AG04450 (cell line): ENCODE measurements around the gene TCF20. TPM values are rescaled to one million over a fixed set of nuclear protein-coding genes. Genes with fewer than 3 reads are reported as not detected.

ENCODE experiments used
- CTCF ChIA-PET: fragments of 300-600, 350-600 bp; formaldehyde crosslinking; extraction: SDS; loops from one replicate; lab custom pipeline; 2022; ENCODE audit warnings: antibody characterized with exemption, inconsistent platforms; lab: Charles Lee
- POLR2A ChIA-PET: fragments of 350-600 bp; formaldehyde crosslinking; extraction: SDS; loops from one replicate; lab custom pipeline; 2021; ENCODE audit warnings: antibody characterized with exemption, inconsistent platforms; lab: Yijun Ruan, JAX
- DNase-seq: peaks from one replicate; pipeline ENCODE4 v3.0.0-alpha.2; 2011; ENCODE audit warnings: low read depth, low spot score
- H3K27ac ChIP-seq: one replicate; pipeline ENCODE4 v1.5.1; 2012; ENCODE audit warnings: low read depth, low read length, control low read depth
- H3K27me3 ChIP-seq: one replicate; pipeline ENCODE4 v1.6.0; 2012; ENCODE audit warnings: low read length; ENCODE audit not compliant: control insufficient read depth, insufficient read depth
- H3K4me3 ChIP-seq: 2 replicates; pipeline ENCODE4 v1.5.1; 2011; ENCODE audit warnings: mild to moderate bottlenecking, low read depth, low read length, control low read depth
- H3K9me3 ChIP-seq: 2 replicates; pipeline ENCODE4 v1.5.1; 2012; ENCODE audit warnings: low read length; ENCODE audit not compliant: control insufficient read depth, insufficient read depth
- polyA minus RNA-seq: library from RNA; depleted of rRNA, polyadenylated mRNA; stranded (reverse); fragments of >200 nt; gene quantifications from 2 replicates; pipeline ENCODE4 v1.2.3, GENCODE V29; 2011; rRNA and poly(A)+ RNA removed
- polyA plus RNA-seq: library from polyadenylated mRNA; depleted of rRNA; stranded (reverse); fragments of >200 nt; gene quantifications from 2 replicates; pipeline ENCODE4 v1.2.3, GENCODE V29; 2011; rRNA removed
- TF ChIP-seq, protein P1 (sequence below): IDR thresholded peaks from 2 replicates; pipeline ENCODE4 v1.5.1; 2011; ENCODE audit warnings: low read depth, low read length, control low read depth, inconsistent platforms

TCF20 gene
- polyA plus RNA-seq (14.1 TPM in 2 replicates), polyA minus RNA-seq (45.0 and 45.7 TPM in 2 replicates)

DNA sequence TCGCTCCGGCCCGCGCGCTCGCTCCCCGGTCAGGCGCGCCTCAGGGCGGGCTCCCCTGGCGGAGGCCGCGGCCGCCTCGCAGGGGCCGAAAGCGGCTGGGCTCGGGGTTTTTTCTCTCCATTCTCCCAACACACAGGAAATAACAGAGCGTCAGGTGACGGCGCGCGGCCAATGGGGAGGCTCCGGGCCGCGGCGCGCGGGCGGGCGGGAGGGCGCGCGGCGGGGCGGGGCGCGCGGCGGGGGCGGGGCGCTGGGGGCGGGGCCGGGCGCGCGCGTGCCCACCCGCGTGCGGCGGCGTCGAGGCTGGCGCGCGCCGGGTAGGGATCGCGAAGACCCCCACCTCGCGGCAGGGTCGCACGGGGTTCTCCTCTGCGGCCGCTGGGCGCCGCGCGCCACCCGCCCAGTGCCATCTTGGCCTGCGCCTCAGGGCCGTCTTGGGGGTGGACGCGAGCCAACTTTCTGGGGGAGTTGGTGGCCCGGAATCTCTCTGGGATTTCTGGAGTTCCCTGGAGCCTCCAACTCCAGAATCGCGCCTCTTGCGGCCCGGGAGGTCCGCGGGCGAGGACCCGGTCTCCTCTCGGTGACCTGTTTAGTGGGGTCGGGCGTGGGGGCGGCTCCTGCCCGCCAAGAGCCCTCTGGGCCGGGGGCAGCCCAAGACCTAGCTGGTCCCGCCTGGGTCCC, at the start of gene TCF20:
TCF20 (minus strand) TSS at position 144 of the 681 bp plus-strand sequence. CDS start 55,348 bp downstream, outside the sequence.
- peak within 1 kb of the TSS; percentile 82 for H3K4me3 ChIP-seq
- TF ChIP-seq, protein P1, sequence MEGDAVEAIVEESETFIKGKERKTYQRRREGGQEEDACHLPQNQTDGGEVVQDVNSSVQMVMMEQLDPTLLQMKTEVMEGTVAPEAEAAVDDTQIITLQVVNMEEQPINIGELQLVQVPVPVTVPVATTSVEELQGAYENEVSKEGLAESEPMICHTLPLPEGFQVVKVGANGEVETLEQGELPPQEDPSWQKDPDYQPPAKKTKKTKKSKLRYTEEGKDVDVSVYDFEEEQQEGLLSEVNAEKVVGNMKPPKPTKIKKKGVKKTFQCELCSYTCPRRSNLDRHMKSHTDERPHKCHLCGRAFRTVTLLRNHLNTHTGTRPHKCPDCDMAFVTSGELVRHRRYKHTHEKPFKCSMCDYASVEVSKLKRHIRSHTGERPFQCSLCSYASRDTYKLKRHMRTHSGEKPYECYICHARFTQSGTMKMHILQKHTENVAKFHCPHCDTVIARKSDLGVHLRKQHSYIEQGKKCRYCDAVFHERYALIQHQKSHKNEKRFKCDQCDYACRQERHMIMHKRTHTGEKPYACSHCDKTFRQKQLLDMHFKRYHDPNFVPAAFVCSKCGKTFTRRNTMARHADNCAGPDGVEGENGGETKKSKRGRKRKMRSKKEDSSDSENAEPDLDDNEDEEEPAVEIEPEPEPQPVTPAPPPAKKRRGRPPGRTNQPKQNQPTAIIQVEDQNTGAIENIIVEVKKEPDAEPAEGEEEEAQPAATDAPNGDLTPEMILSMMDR, result no peak
- CTCF ChIA-PET, result no interaction called here
- no peaks in the 10 kb centered on the region for H3K27me3 ChIP-seq
- no peak within 1 kb of the TSS for H3K27ac ChIP-seq
- DNase-seq, result no peak
- H3K9me3 ChIP-seq, result peaks cover 4% of the 10 kb centered on the region; the same call in 1 of the 2 replicates
- POLR2A ChIA-PET, result no interaction called here

DNA sequence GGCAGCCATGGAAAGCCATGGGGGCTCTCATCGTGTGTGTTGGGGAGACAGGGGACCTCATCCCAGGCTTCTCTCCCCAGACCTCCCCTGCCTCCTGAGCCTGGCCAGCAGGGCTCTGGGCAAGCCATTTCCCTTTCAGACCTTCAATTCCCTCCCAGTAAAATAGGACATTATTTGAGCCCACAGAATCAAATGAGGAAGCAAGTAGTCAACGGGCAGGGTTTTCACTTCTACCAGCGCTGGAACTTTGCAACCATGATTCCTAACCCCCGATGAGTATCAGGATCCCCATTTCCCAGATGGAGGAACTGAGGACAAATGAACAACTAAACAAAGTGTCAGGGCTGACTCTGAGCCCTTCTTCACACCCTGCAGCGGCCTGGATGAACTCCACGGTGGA, 48.9 kb upstream of the TCF20 start:
- ChIA-PET CTCF (no interaction called here), POLR2A (no interaction called here)
- TF ChIP-seq, protein P1, result no peak
- no peak overlapping the region for H3K4me3 ChIP-seq
- DNase-seq, result no peak
- peaks cover 7% of the 10 kb centered on the region for H3K27me3 ChIP-seq
- no peak overlapping the region for H3K27ac ChIP-seq
- no peaks in the 10 kb centered on the region; the same call in 1 of the 2 replicates for H3K9me3 ChIP-seq

DNA sequence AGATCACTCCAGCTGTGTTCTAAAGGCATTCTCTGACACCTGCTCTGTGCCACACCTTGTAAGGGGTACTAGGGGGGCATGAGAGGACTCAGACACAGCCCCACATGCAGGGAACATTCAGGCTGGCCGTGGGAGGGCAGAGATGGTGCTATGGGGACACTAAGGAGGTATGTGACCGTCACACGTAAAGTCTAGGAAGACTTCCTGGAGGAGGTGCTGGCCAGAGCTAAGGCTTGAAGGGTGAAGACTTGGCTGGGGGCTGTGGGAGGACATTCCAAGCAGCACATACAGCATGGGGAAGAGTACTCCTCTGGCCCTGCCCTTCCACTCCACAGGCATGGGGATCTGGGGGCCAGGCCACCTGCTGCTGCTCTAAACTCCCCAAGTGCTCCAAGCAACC, 48.5 kb upstream of the TCF20 start:
- Histone ChIP-seq H3K4me3 (no peak overlapping the region), H3K27ac (no peak overlapping the region), H3K27me3 (peaks cover 11% of the 10 kb centered on the region), H3K9me3 (no peaks in the 10 kb centered on the region; the same call in 1 of the 2 replicates)
- no peak for DNase-seq
- ChIA-PET CTCF (no interaction called here), POLR2A (no interaction called here)
- TF ChIP-seq, protein P1, result no peak

DNA sequence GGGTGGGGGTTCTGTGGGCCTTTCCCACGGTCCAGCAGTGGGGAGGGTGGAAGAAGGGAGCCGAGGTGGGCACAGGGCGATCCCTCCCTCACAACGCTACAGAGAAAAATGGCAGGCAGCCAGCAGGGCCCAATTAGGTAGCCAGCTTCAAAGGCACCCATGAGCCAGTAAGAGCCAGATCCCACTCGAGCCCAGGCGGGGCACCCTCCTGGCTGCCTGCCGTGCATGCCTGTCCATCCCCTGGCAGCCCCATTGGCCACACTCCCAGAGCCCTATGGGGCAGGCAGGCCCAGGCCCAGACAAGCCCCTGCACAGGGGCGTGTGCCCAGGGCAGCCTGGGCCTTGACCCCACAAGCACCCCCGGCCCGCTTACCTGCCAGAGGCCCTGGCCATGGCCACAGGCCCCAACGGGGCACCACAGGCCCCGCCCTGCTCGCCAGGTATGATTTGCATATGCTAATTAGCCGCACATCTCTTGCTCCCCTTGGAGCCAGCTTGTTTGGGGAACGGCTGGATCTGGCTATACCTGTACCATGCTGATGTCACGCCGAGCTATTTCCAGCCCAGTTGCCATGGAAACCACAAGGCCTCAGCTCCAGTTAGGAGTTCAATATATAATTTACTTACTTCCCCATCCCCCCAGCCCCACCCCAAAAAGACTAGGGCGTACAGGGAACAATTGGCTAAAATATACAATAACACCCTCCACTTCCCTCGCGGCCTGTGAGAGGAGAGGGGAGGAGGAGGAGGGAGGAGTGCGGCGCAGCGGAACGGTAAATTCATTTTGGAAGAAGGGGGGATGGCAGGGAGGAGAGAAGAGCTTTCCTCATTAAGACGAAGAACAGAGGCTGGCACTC, 47.5 kb upstream of the TCF20 start:
- H3K27ac ChIP-seq, result no peak overlapping the region
- TF ChIP-seq, protein P1, result no peak
- CTCF ChIA-PET, result interaction anchor here (0.6 to 1.2 kb wide), 2 partner anchors 67 to 227 kb away, joined by 3 to 5 read pairs; no protein-coding TSS in a partner anchor
- no peaks in the 10 kb centered on the region; the same call in 1 of the 2 replicates for H3K9me3 ChIP-seq
- DNase-seq, result no peak
- no peak overlapping the region for H3K4me3 ChIP-seq
- H3K27me3 ChIP-seq, result peaks cover 13% of the 10 kb centered on the region
- POLR2A ChIA-PET, result no interaction called here
